ENCODE results near the gene GALNT18. TPM values are rescaled to one million over a fixed set of nuclear protein-coding genes. Genes with fewer than 3 reads are reported as not detected.
"Not testable (repeated sequence)": the region's sequence is repeated elsewhere in the genome, so short reads cannot be mapped to it uniquely, and the experiment has no call there.

GALNT18 gene
- total RNA-seq, 1 experiment from 2014 or later = 9.2 TPM

DNA sequence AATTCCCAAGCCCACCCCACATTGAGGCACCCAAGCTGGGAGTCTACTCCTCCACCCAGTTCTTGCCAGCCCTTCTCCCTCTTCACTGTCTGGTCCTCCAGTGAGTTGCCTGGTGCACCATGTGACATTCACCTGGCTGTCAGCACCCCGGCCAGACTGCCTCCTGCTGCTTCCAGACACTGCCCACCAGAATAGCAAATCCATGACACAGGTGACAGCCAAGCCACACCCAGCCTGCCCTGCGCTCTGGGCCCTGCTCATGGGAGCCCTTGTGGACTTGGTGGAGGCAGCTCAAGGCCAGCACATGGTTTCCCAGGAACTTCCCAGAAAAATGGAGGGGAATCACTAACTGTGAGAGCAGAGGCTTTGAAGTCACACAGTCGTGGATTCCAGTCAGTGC, 172.5 kb downstream of the GALNT18 start:
- peaks cover 13% of the 10 kb centered on the region for H3K27me3 Mint-ChIP-seq (ENCODE audit: unreplicated experiment)
- no peak for DNase-seq
- H3K4me3 Mint-ChIP-seq (ENCODE audit: low read depth, unreplicated experiment) = no peak overlapping the region
- TF ChIP-seq, protein P1, sequence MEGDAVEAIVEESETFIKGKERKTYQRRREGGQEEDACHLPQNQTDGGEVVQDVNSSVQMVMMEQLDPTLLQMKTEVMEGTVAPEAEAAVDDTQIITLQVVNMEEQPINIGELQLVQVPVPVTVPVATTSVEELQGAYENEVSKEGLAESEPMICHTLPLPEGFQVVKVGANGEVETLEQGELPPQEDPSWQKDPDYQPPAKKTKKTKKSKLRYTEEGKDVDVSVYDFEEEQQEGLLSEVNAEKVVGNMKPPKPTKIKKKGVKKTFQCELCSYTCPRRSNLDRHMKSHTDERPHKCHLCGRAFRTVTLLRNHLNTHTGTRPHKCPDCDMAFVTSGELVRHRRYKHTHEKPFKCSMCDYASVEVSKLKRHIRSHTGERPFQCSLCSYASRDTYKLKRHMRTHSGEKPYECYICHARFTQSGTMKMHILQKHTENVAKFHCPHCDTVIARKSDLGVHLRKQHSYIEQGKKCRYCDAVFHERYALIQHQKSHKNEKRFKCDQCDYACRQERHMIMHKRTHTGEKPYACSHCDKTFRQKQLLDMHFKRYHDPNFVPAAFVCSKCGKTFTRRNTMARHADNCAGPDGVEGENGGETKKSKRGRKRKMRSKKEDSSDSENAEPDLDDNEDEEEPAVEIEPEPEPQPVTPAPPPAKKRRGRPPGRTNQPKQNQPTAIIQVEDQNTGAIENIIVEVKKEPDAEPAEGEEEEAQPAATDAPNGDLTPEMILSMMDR (IDR thresholded peaks at IDR 0.05; ENCODE audit: unreplicated experiment) = no peak
- BruUV-seq (replicated peaks) = no TSS peak
- CTCF ChIA-PET = no interaction called here
- peak overlapping the region; percentile 40 for H3K27ac Mint-ChIP-seq (ENCODE audit: unreplicated experiment)
- peaks cover 50% of the 10 kb centered on the region for H3K4me1 Mint-ChIP-seq (ENCODE audit: low read depth, unreplicated experiment)
- H3K9me3 Mint-ChIP-seq (ENCODE audit: low read depth, unreplicated experiment) = no peaks in the 10 kb centered on the region
- H3K36me3 Mint-ChIP-seq (ENCODE audit: insufficient read depth, unreplicated experiment) = peaks cover 6% of the 10 kb centered on the region
- intact Hi-C loops (cut with micrococcal nuclease; ENCODE audit: unreplicated experiment) = no loop called here

DNA sequence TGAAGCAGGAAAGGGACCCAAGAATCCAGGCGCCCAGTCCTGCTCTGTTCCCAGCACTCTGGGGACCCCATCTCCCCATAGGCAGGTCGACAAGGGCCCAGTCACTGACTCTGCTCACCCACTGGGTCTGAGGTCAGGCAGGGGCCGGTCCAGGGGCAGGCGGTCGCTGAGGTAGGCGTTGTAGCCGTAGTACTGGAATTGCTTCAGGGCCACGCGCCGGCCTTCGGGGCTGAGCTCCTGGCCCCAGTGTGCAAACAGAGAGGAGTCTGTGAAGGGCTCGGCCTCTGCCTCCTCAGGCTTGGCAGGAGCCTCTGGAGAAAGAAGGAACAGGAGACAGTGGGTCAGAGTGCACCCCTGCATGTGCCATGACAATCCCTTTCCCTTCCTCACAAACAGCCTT, 173.2 kb downstream of the GALNT18 start:
- Mint-ChIP-seq H3K4me1 (ENCODE audit: low read depth, unreplicated experiment) (peaks cover 52% of the 10 kb centered on the region), H3K27me3 (ENCODE audit: unreplicated experiment) (peaks cover 6% of the 10 kb centered on the region), H3K36me3 (ENCODE audit: insufficient read depth, unreplicated experiment) (peaks cover 6% of the 10 kb centered on the region), H3K9me3 (ENCODE audit: low read depth, unreplicated experiment) (no peaks in the 10 kb centered on the region), H3K27ac (ENCODE audit: unreplicated experiment) (no peak overlapping the region), H3K4me3 (ENCODE audit: low read depth, unreplicated experiment) (no peak overlapping the region)
- no peak for DNase-seq
- TF ChIP-seq, protein P1 (IDR thresholded peaks at IDR 0.05; ENCODE audit: unreplicated experiment) = no peak
- CTCF ChIA-PET = no interaction called here
- BruUV-seq (replicated peaks) = no TSS peak
- intact Hi-C loops (cut with micrococcal nuclease; ENCODE audit: unreplicated experiment) = no loop called here

DNA sequence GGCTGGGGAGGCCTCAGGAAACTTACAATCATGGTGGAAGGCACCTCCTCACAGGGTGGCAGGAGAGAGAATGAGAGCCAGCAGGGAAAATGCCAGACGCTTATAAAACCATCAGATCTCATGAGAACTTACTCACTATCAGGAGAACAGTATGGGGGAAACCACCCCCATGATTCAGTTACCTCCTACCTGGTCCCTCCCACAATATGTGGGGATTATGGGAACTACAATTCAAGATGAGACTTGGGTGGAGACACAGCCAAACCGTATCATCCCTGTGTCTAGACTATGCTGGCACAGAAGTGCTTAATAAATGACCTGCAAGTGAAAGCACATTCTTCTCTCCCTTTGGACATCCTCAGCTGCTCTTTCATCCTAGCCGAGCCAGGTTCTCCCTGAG, 174.2 kb downstream of the GALNT18 start:
- H3K27ac Mint-ChIP-seq (ENCODE audit: unreplicated experiment); H3K4me3 Mint-ChIP-seq (ENCODE audit: low read depth, unreplicated experiment); H3K9me3 Mint-ChIP-seq (ENCODE audit: low read depth, unreplicated experiment); BruUV-seq (replicated peaks); DNase-seq; H3K27me3 Mint-ChIP-seq (ENCODE audit: unreplicated experiment); intact Hi-C loops (cut with micrococcal nuclease; ENCODE audit: unreplicated experiment); CTCF ChIA-PET; H3K36me3 Mint-ChIP-seq (ENCODE audit: insufficient read depth, unreplicated experiment): not testable (repeated sequence)
- H3K4me1 Mint-ChIP-seq (ENCODE audit: low read depth, unreplicated experiment) = peaks cover 42% of the 10 kb centered on the region

DNA sequence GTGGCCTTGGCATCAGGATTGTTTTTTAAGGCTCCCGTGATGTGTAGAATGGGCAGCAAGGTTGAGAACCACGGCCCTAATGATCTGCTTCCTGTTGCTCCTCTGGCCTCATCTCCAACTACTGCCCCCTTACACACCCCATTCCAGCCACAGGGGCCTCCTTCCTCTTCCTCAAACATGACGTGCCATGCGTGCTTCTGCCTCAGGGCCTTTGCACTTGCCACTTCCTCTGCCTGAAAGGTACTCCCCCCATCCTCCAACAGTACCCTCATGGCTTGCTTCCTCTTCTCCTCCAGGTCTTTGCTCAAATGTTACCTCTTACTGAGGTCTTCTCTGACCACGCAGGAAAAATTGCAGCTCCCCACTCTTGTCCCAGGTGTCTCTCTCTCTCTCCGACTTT, 174.8 kb downstream of the GALNT18 start:
- Mint-ChIP-seq H3K4me1 (ENCODE audit: low read depth, unreplicated experiment) (peaks cover 46% of the 10 kb centered on the region), H3K36me3 (ENCODE audit: insufficient read depth, unreplicated experiment) (peaks cover 6% of the 10 kb centered on the region), H3K9me3 (ENCODE audit: low read depth, unreplicated experiment) (no peaks in the 10 kb centered on the region), H3K4me3 (ENCODE audit: low read depth, unreplicated experiment) (no peak overlapping the region), H3K27ac (ENCODE audit: unreplicated experiment) (no peak overlapping the region), H3K27me3 (ENCODE audit: unreplicated experiment) (no peaks in the 10 kb centered on the region)
- CTCF ChIA-PET = no interaction called here
- DNase-seq = no peak
- BruUV-seq (replicated peaks) = no TSS peak
- intact Hi-C loops (cut with micrococcal nuclease; ENCODE audit: unreplicated experiment) = no loop called here
- TF ChIP-seq, protein P1 (IDR thresholded peaks at IDR 0.05; ENCODE audit: unreplicated experiment) = no peak

DNA sequence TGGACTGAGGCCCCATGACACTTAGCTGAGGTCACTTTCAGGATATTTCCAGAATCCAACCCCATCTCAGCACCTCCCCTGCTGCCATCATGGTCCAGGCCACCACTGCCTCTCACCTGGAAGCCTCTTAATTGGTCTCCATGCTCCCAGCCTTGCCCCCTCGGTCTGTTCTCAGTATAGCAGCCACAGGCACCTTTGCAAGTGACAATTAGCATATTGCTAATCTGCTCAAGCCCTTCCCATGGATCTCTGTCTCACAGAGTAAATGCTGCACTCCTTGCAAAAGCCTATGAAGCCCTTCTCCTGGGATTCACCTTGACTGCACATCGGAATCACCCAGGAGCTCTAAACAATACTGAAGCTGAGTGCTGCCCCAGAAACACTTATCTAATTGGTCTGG, 175.2 kb downstream of the GALNT18 start:
- TF ChIP-seq, protein P1 (IDR thresholded peaks at IDR 0.05; ENCODE audit: unreplicated experiment) = no peak
- CTCF ChIA-PET = interaction anchor here (0.6 kb wide), 1 partner anchor 24 kb away, joined by 5 read pairs; no protein-coding TSS in a partner anchor
- H3K4me1 Mint-ChIP-seq (ENCODE audit: low read depth, unreplicated experiment) = peaks cover 46% of the 10 kb centered on the region

More for the DNA sequence above, 175.2 kb downstream of the GALNT18 start:
- no peak for DNase-seq
- Mint-ChIP-seq H3K9me3 (ENCODE audit: low read depth, unreplicated experiment) (no peaks in the 10 kb centered on the region), H3K27me3 (ENCODE audit: unreplicated experiment) (no peaks in the 10 kb centered on the region), H3K27ac (ENCODE audit: unreplicated experiment) (no peak overlapping the region), H3K4me3 (ENCODE audit: low read depth, unreplicated experiment) (no peak overlapping the region), H3K36me3 (ENCODE audit: insufficient read depth, unreplicated experiment) (peaks cover 4% of the 10 kb centered on the region)
- intact Hi-C loops (cut with micrococcal nuclease; ENCODE audit: unreplicated experiment) = no loop called here
- BruUV-seq (replicated peaks) = no TSS peak

All from Calu3 (cell line).